Measurements from ENCODE around the gene IRX4. TPM values are rescaled to one million over a fixed set of nuclear protein-coding genes. Genes with fewer than 3 reads are reported as not detected.

Gene IRX4
- total and polyA plus RNA-seq, 2 experiments from 2014 or later, result 208 to 308 TPM

DNA sequence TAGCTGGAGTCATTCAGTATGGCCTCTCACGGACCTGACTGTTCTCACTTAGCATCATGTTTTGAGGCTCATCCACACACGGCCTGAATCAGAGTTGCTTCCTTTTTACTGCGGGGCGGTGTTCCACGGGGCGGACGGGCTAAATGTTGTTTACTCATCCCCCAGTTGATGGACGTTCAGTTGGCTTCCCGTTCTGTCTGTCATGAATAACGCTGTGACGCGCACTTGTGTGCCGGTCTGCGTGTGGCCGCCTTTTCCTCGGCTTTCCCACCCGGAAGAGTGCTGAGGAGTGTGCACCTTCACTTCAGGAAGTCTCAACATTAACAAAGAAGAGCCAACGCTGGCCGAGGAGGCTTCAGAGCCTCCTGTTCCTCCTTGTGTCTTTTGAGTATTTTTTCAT is 39.0 kb upstream of the IRX4 start:
- Histone ChIP-seq H3K9me3 (ENCODE audit: low read depth) (no peaks in the 10 kb centered on the region), H3K36me3 (no peaks in the 10 kb centered on the region), H3K4me3 (no peak overlapping the region), H3K27me3 (peaks cover under 1% of the 10 kb centered on the region), H3K4me1 (ENCODE audit: low read depth) (no peaks in the 10 kb centered on the region), H3K27ac (no peak overlapping the region)
- no peak for DNase-seq (ENCODE audit: low read depth in 1 of 2, low spot score in 1 of 2)
- TF ChIP-seq, protein P1, sequence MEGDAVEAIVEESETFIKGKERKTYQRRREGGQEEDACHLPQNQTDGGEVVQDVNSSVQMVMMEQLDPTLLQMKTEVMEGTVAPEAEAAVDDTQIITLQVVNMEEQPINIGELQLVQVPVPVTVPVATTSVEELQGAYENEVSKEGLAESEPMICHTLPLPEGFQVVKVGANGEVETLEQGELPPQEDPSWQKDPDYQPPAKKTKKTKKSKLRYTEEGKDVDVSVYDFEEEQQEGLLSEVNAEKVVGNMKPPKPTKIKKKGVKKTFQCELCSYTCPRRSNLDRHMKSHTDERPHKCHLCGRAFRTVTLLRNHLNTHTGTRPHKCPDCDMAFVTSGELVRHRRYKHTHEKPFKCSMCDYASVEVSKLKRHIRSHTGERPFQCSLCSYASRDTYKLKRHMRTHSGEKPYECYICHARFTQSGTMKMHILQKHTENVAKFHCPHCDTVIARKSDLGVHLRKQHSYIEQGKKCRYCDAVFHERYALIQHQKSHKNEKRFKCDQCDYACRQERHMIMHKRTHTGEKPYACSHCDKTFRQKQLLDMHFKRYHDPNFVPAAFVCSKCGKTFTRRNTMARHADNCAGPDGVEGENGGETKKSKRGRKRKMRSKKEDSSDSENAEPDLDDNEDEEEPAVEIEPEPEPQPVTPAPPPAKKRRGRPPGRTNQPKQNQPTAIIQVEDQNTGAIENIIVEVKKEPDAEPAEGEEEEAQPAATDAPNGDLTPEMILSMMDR (IDR thresholded peaks at IDR 0.05; ENCODE audit: low read depth, low read length), result no peak

DNA sequence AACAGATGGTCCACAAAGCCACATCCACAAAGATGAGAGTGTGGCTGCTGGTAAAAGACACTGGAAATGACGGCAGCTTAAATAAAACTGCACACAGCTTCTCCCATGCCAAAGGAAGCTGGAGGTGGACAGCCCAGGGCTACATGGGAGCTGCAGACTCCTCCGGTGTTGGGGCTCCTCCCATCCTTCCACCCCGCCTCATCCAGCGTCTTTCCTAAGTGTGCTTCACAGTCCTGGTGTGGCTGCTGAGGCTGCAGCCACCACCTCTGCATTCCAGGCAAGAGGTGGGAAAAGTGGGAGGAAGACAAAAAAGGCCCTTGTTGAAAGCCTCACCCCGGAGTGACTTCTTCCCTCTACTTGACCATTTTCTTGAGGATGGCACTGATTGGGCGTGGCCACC is 37.0 kb upstream of the IRX4 start:
- no peaks in the 10 kb centered on the region for H3K36me3 ChIP-seq
- no peak overlapping the region for H3K4me3 ChIP-seq
- no peak overlapping the region for H3K27ac ChIP-seq
- no peaks in the 10 kb centered on the region for H3K9me3 ChIP-seq (ENCODE audit: low read depth)
- no peaks in the 10 kb centered on the region for H3K4me1 ChIP-seq (ENCODE audit: low read depth)
- DNase-seq (ENCODE audit: low read depth in 1 of 2, low spot score in 1 of 2), result no peak
- TF ChIP-seq, protein P1 (IDR thresholded peaks at IDR 0.05; ENCODE audit: low read depth, low read length), result no peak
- no peaks in the 10 kb centered on the region for H3K27me3 ChIP-seq

DNA sequence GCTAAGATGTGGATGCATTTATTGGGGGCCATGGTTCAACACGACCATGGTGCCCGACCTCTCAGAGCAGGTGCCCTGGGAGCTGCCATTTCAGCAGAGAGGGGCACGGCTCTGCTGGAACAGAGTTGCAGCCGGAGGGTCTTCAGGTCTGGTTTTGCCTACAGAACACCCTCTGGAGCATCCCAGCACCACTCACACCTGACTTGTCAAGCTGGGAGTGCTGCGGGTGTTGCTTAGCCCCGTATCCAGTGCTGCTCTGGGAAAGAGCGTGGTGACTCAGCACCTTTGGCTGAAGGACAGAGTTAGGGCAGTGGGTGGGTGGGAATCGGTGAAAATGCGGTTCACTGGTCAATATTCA is 36.5 kb upstream of the IRX4 start:
- DNase-seq (ENCODE audit: low read depth in 1 of 2, low spot score in 1 of 2), result peak in 1 of 2 donors; percentile 29
- TF ChIP-seq, protein P1 (IDR thresholded peaks at IDR 0.05; ENCODE audit: low read depth, low read length), result no peak
- H3K27me3 ChIP-seq, result no peaks in the 10 kb centered on the region

DNA sequence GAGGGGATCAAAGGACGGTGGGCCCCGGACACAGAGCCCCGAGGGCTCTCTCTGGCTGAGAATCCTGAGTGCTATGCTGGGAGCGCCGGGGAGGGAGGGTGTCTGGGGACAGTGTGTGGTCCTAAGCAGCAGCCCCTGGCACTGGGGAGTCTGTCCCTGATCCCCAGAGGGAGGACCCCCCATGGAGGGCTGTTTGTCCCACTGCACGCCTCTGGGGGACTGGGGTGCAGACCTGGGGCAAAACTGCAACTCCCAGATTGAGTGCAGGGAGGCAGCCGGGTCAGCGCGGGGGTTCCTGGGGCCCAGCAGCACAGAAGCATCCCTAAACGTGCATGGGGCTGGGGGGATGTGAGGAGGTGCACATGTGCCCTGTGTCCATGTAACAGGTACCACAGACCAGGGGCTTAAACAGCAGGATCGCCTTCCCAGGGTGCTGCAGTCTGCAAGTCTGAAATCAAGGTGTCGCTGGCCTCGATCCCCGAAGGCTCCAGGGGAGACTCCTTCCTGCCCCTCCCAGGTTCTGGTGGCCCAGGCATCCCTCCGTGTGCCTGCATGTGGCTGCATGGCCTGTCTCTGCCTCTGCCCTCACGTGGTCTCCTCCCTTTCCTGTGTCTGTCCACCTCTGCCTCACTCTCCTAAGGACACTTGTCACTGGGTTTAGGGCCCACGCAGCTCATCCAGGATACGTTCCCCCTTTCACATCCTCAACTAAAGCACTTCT is 35.9 kb upstream of the IRX4 start:
- DNase-seq (ENCODE audit: low read depth in 1 of 2, low spot score in 1 of 2), result no peak
- H3K9me3 ChIP-seq (ENCODE audit: low read depth), result no peaks in the 10 kb centered on the region
- H3K4me1 ChIP-seq (ENCODE audit: low read depth), result no peaks in the 10 kb centered on the region
- no peaks in the 10 kb centered on the region for H3K36me3 ChIP-seq
- H3K27ac ChIP-seq, result no peak overlapping the region
- H3K4me3 ChIP-seq, result no peak overlapping the region
- TF ChIP-seq, protein P1 (IDR thresholded peaks at IDR 0.05; ENCODE audit: low read depth, low read length), result no peak
- H3K27me3 ChIP-seq, result no peaks in the 10 kb centered on the region

More for the DNA sequence above, 36.5 kb upstream of the IRX4 start:
- Histone ChIP-seq H3K27ac (no peak overlapping the region), H3K9me3 (ENCODE audit: low read depth) (no peaks in the 10 kb centered on the region), H3K4me1 (ENCODE audit: low read depth) (no peaks in the 10 kb centered on the region), H3K4me3 (no peak overlapping the region), H3K36me3 (no peaks in the 10 kb centered on the region)

DNA sequence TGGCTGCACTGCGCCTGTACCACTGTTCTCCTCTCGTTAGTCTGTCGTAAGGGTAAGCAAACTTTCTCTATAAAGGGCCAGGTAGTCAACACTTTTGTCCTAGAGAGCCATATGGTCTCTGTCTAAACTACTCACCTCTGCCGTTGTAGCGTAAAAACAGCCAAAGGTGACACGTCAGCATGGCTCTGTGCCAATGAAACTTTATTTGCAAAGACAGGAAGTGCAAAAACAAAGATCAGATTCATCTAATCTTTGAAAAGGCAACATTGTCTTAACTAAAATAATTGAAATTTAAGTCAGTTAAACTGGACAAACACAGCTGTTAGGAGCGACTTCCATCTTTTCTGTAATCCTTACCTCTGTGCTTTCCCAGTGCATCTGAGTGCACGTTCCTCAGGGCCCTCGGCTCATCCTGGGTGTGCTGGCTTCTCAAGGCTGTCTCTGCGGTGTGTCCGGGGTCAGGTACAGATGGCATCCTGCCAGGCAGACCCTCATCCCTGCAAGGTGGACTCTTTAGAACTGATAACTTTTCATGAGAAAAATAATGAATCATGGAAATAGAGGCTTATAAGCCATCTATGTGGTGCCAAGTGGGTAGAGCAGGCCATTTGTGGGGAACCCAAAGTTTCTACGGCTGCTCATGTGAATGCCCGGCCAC is 35.2 kb upstream of the IRX4 start:
- no peaks in the 10 kb centered on the region for H3K27me3 ChIP-seq
- TF ChIP-seq, protein P1 (IDR thresholded peaks at IDR 0.05; ENCODE audit: low read depth, low read length), result no peak
- H3K9me3 ChIP-seq (ENCODE audit: low read depth), result no peaks in the 10 kb centered on the region
- H3K36me3 ChIP-seq, result no peaks in the 10 kb centered on the region
- H3K4me1 ChIP-seq (ENCODE audit: low read depth), result no peaks in the 10 kb centered on the region
- no peak for DNase-seq (ENCODE audit: low read depth in 1 of 2, low spot score in 1 of 2)
- H3K27ac ChIP-seq, result no peak overlapping the region
- no peak overlapping the region for H3K4me3 ChIP-seq
